GM12872 (cell line): ENCODE data around the gene SYNRG.

Source experiments
- CTCF ChIP-seq: IDR thresholded peaks from 3 replicates; pipeline ENCODE4 v1.5.1; 2011; ENCODE audit warnings: low read depth, mild to moderate bottlenecking, low read length, moderate library complexity; ENCODE audit not compliant: insufficient read depth

Gene SYNRG

GRCh38 chr17:37585066-37585465, 24.2 kb downstream of the SYNRG start:
- TF ChIP-seq CTCF: no peak

GRCh38 chr17:37576281-37576680, 32.9 kb downstream of the SYNRG start:
- no peak for TF ChIP-seq CTCF

- no peak for TF ChIP-seq CTCF
Observed at GRCh38 chr17:37574427-37574826, 34.8 kb downstream of the SYNRG start.

DNA sequence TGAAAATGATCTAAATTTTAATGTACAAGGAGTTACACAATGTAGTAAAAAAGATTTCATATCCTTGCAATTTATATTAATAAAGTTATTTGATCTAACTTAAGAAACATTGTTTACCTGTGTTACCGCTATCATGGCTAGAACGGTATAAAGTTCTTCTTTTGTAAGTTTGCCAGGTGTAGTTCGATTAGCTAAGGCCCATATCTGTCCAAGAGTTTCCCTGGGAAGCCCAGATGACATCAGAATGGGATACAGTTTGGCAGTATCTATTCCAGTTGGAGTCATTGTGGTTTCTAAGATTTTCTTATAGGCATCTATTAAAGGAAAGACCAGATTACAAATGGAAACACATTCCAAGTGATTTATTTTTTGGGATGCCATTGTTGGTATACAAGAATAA, 37.5 kb downstream of the SYNRG start:
- no peak for TF ChIP-seq CTCF

DNA sequence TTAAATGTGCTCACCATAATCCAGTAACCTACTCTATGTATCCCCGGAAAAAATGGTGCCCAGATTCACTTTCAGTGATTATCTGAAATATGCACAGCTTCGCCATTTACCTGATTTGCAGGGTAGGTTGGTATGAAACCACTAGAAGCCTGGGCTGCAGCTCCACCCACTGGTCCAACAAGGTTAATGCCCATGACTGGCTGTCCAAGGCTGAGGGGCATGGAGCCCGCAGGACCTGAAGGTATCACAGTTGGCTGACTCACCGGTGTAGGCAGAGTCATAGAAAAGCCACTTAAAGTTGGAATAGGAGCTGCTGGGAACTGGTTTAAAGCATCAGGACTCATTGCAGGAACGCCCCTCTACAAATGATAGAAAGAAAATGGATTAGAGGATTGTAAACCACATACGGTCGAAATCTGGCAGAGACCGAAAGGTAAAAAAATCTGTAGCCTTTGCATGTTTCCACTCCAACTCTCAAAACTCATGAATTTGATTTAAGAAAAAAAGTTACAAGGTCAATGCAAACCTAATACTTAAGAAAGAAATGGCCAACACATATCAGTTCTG, 38.6 kb downstream of the SYNRG start:
- peak; percentile 53 for TF ChIP-seq CTCF

DNA sequence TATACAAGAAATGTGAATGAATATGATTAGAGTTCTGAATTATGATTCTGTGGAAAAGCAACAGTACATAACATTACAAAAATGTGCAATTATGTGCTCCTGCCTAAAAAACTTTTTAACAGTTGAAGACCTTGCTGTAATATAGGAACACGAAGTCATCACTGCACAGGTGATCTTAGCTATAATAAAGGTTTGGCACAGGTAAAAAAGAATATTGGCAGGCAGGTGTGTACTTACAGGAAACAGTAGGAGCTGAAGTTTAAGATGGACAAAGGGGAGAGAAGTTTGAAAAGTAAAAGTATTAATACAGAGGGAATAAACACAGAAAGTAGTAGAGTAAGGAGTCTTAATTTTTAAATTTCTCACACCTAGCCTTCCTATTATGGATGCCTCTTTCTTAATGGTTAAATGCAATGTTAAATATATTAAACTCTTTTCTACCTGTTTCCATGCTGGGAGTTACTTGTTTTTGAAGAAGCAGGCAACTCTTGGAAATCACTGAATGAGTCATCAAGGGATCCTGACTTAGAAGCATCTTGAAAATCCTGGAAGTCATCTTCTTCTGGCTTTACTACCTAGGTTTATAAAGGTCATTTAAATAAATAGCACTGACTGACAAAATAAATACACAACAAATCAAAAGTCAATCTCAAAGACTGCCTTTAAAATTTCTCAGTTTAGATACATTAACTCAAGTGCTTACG, 40.7 kb downstream of the SYNRG start:
- no peak for TF ChIP-seq CTCF

GRCh38 chr17:37567538-37567937, 41.7 kb downstream of the SYNRG start:
- no peak for TF ChIP-seq CTCF
